ENCODE data around the gene GPRC5A. TPM values are rescaled to one million over a fixed set of nuclear protein-coding genes. Genes with fewer than 3 reads are reported as not detected.

Gene GPRC5A
- total and polyA plus RNA-seq, 2 of the 8 experiments (the other 6 are each of a cell fraction or from before 2014, with no cell fraction given): 1.0 to 1.4 TPM

DNA sequence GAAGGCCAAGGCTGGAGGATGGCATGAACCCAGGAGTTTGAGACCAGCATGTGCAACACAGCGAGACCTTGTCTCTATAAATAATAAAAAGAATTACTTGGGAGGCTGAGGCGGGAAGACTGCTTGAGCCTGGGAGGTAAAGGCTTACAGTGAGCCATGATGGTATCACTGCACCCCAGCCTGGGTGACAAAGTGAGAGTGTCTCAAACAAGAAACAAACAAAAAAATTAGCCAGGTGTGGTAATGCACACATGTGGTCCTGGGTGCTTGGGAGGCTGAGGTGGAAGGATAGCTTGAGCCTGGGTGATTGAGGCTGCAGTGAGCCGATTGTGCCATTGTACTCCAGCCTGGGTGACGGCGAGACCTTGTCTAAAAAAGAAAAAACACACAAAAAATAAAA, 1.7 kb upstream of the GPRC5A start:
- 94% methylated on average over 5 of the region's 5 CpGs; no CpG with 5 or more reads in 1 of the 2 experiments for WGBS, 2 experiments (ENCODE audit: extremely low coverage in 1 of 2, insufficient coverage in 1 of 2, insufficient read length in 1 of 2, insufficient replicate concordance in 2 of 2, low coverage in 1 of 2, low lambda C conversion rate in 2 of 2, missing lambda C conversion rate in 1 of 2)
- H3K4me3 ChIP-seq (ENCODE audit: extremely low read depth in 1 of 4, insufficient read depth in 2 of 4, low read depth in 3 of 4, low read length in 4 of 4): no peak overlapping the region
- no peak overlapping the region for H2BK5ac ChIP-seq (ENCODE audit: low read depth, low read length)
- no peak overlapping the region for H4K5ac ChIP-seq (ENCODE audit: insufficient read length, low read depth, low read length)
- peaks cover 11% of the 10 kb centered on the region; the same call in 1 of the 2 replicates for H3K23me2 ChIP-seq (ENCODE audit: low read depth, low read length)
- ChIA-PET POLR2A (ENCODE audit: partially characterized antibody) (no interaction called here), CTCF (ENCODE audit: partially characterized antibody) (interaction anchor here (0.8 to 3.6 kb wide), 5 partner anchors 11 to 96 kb away, joined by 3 to 14 read pairs (median 3); no protein-coding TSS in a partner anchor)
- H2BK12ac ChIP-seq (ENCODE audit: low read depth, low read length): no peak overlapping the region
- peaks cover 0 to 42% (median 24%) of the 10 kb centered on the region in 4 experiments; a peak in 6 of 7 replicates for H3K27me3 ChIP-seq (replicated peaks in 1 of 4; ENCODE audit: control insufficient read depth in 3 of 4, extremely low read depth in 1 of 4, insufficient read depth in 3 of 4, low read length in 3 of 4)
- peaks cover 10 to 19% (median 18%) of the 10 kb centered on the region in 4 experiments for H3K4me1 ChIP-seq (replicated peaks in 1 of 4; ENCODE audit: control insufficient read depth in 3 of 4, insufficient read depth in 4 of 4, low read length in 3 of 4)
- H3K36me3 ChIP-seq (ENCODE audit: control insufficient read depth in 2 of 4, insufficient read depth in 4 of 4, low read length in 3 of 4): no peaks in the 10 kb centered on the region
- no peak overlapping the region for H3K18ac ChIP-seq (ENCODE audit: extremely low read depth, low read length)
- H3K9me3 ChIP-seq (ENCODE audit: insufficient read depth in 2 of 2, low read depth in 1 of 2, low read length in 1 of 2): no peaks in the 10 kb centered on the region
- no peak overlapping the region for H2AFZ ChIP-seq (ENCODE audit: low read length)
- no peak overlapping the region for H4K8ac ChIP-seq (ENCODE audit: extremely low read depth, insufficient read depth, low read length)
- no peak overlapping the region for H2BK120ac ChIP-seq (replicated peaks; ENCODE audit: low read depth, low read length)
- peak overlapping the region in 1 of 2 experiments; percentile 100; a peak in 1 of 4 replicates for H3K4me2 ChIP-seq (ENCODE audit: insufficient read depth in 1 of 2, low read depth in 2 of 2, low read length in 2 of 2)
- H2BK15ac ChIP-seq (ENCODE audit: low read length): no peak overlapping the region
- H4K91ac ChIP-seq (replicated peaks; ENCODE audit: insufficient read length, low read length): no peak overlapping the region
- DNase-seq (ENCODE audit: low read depth in 1 of 2, low spot score in 2 of 2) (no peak), FAIRE-seq (no peak)
- H3K14ac ChIP-seq (ENCODE audit: insufficient read length): no peak overlapping the region
- H3K23ac ChIP-seq (ENCODE audit: insufficient read length): no peak overlapping the region
- H3K4ac ChIP-seq (replicated peaks; ENCODE audit: insufficient read length, low read depth, low read length): no peak overlapping the region
- no peak overlapping the region for H3K56ac ChIP-seq (replicated peaks; ENCODE audit: insufficient read length, low read depth, low read length)
- no peaks in the 10 kb centered on the region for H4K20me1 ChIP-seq (replicated peaks in 1 of 2; ENCODE audit: control insufficient read depth in 1 of 2, insufficient read depth in 2 of 2, low read length in 2 of 2)
- H3K9ac ChIP-seq (replicated peaks in 1 of 4; ENCODE audit: extremely low read depth in 1 of 4, low read depth in 3 of 4, low read length in 3 of 4): no peak overlapping the region
- no peak overlapping the region for H2AK5ac ChIP-seq (ENCODE audit: low read depth, low read length)
- no peak overlapping the region for H3K27ac ChIP-seq (ENCODE audit: low read depth, low read length)
- no peaks in the 10 kb centered on the region for H3K79me2 ChIP-seq (ENCODE audit: control insufficient read depth in 1 of 2, insufficient read depth in 2 of 2, low read length in 2 of 2)
- H3K79me1 ChIP-seq (ENCODE audit: low read depth, low read length): no peaks in the 10 kb centered on the region
- no peak overlapping the region for H2BK20ac ChIP-seq (ENCODE audit: low read length)
- no peak for TF ChIP-seq CEBPB (IDR thresholded peaks at IDR 0.05; ENCODE audit: low read depth, low read length)
- no peak for TF ChIP-seq HDAC6 (IDR thresholded peaks at IDR 0.05; ENCODE audit: low read depth, low read length)
- no peak for TF ChIP-seq KDM4A (IDR thresholded peaks at IDR 0.05; ENCODE audit: low read depth, low read length, severe bottlenecking)
- no peak for TF ChIP-seq RNF2 (IDR thresholded peaks at IDR 0.05; ENCODE audit: borderline replicate concordance, low read depth, low read length, missing control alignments, poor library complexity, severe bottlenecking)
- no peak for TF ChIP-seq HDAC2 (IDR thresholded peaks at IDR 0.05; ENCODE audit: borderline replicate concordance in 1 of 2, low read depth in 2 of 2, low read length in 2 of 2)
- TF ChIP-seq, protein P1, sequence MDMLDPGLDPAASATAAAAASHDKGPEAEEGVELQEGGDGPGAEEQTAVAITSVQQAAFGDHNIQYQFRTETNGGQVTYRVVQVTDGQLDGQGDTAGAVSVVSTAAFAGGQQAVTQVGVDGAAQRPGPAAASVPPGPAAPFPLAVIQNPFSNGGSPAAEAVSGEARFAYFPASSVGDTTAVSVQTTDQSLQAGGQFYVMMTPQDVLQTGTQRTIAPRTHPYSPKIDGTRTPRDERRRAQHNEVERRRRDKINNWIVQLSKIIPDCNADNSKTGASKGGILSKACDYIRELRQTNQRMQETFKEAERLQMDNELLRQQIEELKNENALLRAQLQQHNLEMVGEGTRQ (IDR thresholded peaks at IDR 0.05; ENCODE audit: low read length): no peak
- no peak for TF ChIP-seq SIX5 (IDR thresholded peaks at IDR 0.05; ENCODE audit: low read depth, low read length)
- no peak for TF ChIP-seq POU5F1 (IDR thresholded peaks at IDR 0.05; ENCODE audit: low read depth, low read length)
- TF ChIP-seq SP1 (IDR thresholded peaks at IDR 0.05; ENCODE audit: low read depth, low read length): no peak
